ENCODE measurements around the gene KCNK13.

GRCh38 chr14:90045616-90046015 is 16.2 kb upstream of the KCNK13 start:
- TF ChIP-seq POLR2AphosphoS5 (IDR thresholded peaks at IDR 0.05; ENCODE audit: low read depth, low read length) = no peak
- no peak for TF ChIP-seq POU2F2 (IDR thresholded peaks at IDR 0.05; ENCODE audit: low read depth, low read length)
- no peak for TF ChIP-seq POLR2A (IDR thresholded peaks at IDR 0.05; ENCODE audit: low read depth, low read length)
